H1 (cell line): ENCODE data around the gene CCDC102A. TPM values are rescaled to one million over a fixed set of nuclear protein-coding genes. Genes with fewer than 3 reads are reported as not detected.

ENCODE experiments used
- CTCF ChIA-PET: fragments of 300-600 bp; sonication (Branson Sonifier 250); formaldehyde crosslinking; loops from one replicate; lab custom pipeline; 2021; ENCODE audit not compliant: partially characterized antibody; lab: Charles Lee
- POLR2A ChIA-PET: fragments of 300-600 bp; sonication (Branson Sonifier 250); formaldehyde crosslinking; loops from one replicate; lab custom pipeline; 2021; ENCODE audit warnings: inconsistent platforms; ENCODE audit not compliant: partially characterized antibody; lab: Charles Lee
- DNase-seq, 2 experiments: peaks; one replicate each; pipeline versions ENCODE4 v3.0.0 to v3.0.0-alpha.2; 2010 to 2022; ENCODE audit warnings: low spot score in 2 of 2, low read depth in 1 of 2, mixed read lengths in 1 of 2
- FAIRE-seq: peaks from 2 replicates; lab custom pipeline; 2011; peaks lifted over from hg19 to GRCh38; lab: Jason Lieb, UNC
- H2AFZ ChIP-seq: 2 replicates; pipeline ENCODE4 v1.8.1; 2012; ENCODE audit warnings: low read length, inconsistent platforms
- H2AK5ac ChIP-seq: 2 replicates; pipeline ENCODE4 v1.6.1; 2013; ENCODE audit warnings: low read depth, low read length
- H2BK120ac ChIP-seq: replicated peaks from 2 replicates; pipeline ENCODE3; 2013; ENCODE audit warnings: low read depth, low read length, inconsistent platforms
- H2BK12ac ChIP-seq: 2 replicates; pipeline ENCODE4 v1.6.1; 2013; ENCODE audit warnings: low read depth, low read length
- H2BK15ac ChIP-seq: 2 replicates; pipeline ENCODE4 v1.6.1; 2013; ENCODE audit warnings: low read length
- H2BK20ac ChIP-seq: 2 replicates; pipeline ENCODE4 v1.6.1; 2013; ENCODE audit warnings: low read length
- H2BK5ac ChIP-seq: 2 replicates; pipeline ENCODE4 v1.6.1; 2013; ENCODE audit warnings: low read depth, low read length
- H3K14ac ChIP-seq: 2 replicates; pipeline ENCODE4 v1.6.1; 2013; ENCODE audit warnings: inconsistent platforms; ENCODE audit not compliant: insufficient read length
- H3K18ac ChIP-seq: 2 replicates; pipeline ENCODE4 v1.6.1; 2013; ENCODE audit warnings: low read length; ENCODE audit errors: extremely low read depth
- H3K23ac ChIP-seq: 2 replicates; pipeline ENCODE4 v1.6.1; 2013; ENCODE audit warnings: inconsistent platforms; ENCODE audit not compliant: insufficient read length
- H3K23me2 ChIP-seq: 2 replicates; pipeline ENCODE4 v1.6.1; 2013; ENCODE audit warnings: low read depth, low read length
- H3K27ac ChIP-seq: 2 replicates; pipeline ENCODE4 v1.6.1; 2011; ENCODE audit warnings: low read depth, low read length, inconsistent platforms
- H3K27me3 ChIP-seq, 4 experiments: replicated peaks in 1 of 4; 1 replicate in 1 of 4; 2 replicates in 3 of 4; pipeline versions ENCODE4 v1.6.1 to v1.8.1; 2011 to 2013; ENCODE audit warnings: low read length in 3 of 4, mild to moderate bottlenecking in 3 of 4, inconsistent platforms in 2 of 4, mixed read lengths in 2 of 4, moderate library complexity in 1 of 4; ENCODE audit not compliant: control insufficient read depth in 3 of 4, insufficient read depth in 3 of 4; ENCODE audit errors: extremely low read depth in 1 of 4
- H3K36me3 ChIP-seq, 4 experiments: 2 replicates each; pipeline versions ENCODE4 v1.6.1 to v1.8.1; 2011 to 2013; ENCODE audit warnings: mild to moderate bottlenecking in 4 of 4, low read length in 3 of 4, moderate library complexity in 2 of 4, control low read depth in 1 of 4, inconsistent platforms in 1 of 4; ENCODE audit not compliant: insufficient read depth in 4 of 4, control insufficient read depth in 2 of 4
- H3K4ac ChIP-seq: replicated peaks from 2 replicates; pipeline ENCODE3; 2013; ENCODE audit warnings: low read length, low read depth, mixed read lengths, inconsistent platforms; ENCODE audit not compliant: insufficient read length
- H3K4me1 ChIP-seq, 4 experiments: replicated peaks in 1 of 4; 1 replicate in 1 of 4; 2 replicates in 3 of 4; pipeline versions ENCODE4 v1.6.1 to v1.8.1; 2011 to 2013; ENCODE audit warnings: low read length in 3 of 4, inconsistent platforms in 2 of 4, mixed read lengths in 1 of 4; ENCODE audit not compliant: insufficient read depth in 4 of 4, control insufficient read depth in 3 of 4
- H3K4me2 ChIP-seq, 2 experiments: 2 replicates each; pipeline versions ENCODE4 v1.6.1 to v1.8.1; 2011 to 2013; ENCODE audit warnings: low read depth in 2 of 2, low read length in 2 of 2, control low read depth in 1 of 2, inconsistent platforms in 1 of 2, mild to moderate bottlenecking in 1 of 2; ENCODE audit not compliant: insufficient read depth in 1 of 2
- H3K4me3 ChIP-seq, 4 experiments: fragments of 200-600, 300-600 bp in 1 of 4; sonication (generic), shearing (Covaris generic), sonication (Bioruptor Twin) in 1 of 4; 2 replicates each; pipeline versions ENCODE4 v1.5.1 to v1.8.1; 2011 to 2016; ENCODE audit warnings: low read length in 4 of 4, low read depth in 3 of 4, control low read depth in 2 of 4, inconsistent platforms in 2 of 4, mild to moderate bottlenecking in 2 of 4, mixed read lengths in 1 of 4, moderate library complexity in 1 of 4; ENCODE audit not compliant: insufficient read depth in 2 of 4; ENCODE audit errors: extremely low read depth in 1 of 4
- H3K56ac ChIP-seq: replicated peaks from 2 replicates; pipeline ENCODE3; 2013; ENCODE audit warnings: low read depth, mild to moderate bottlenecking, mixed read lengths, low read length, inconsistent platforms; ENCODE audit not compliant: insufficient read length
- H3K79me1 ChIP-seq: 2 replicates; pipeline ENCODE4 v1.6.1; 2013; ENCODE audit warnings: low read depth, low read length, control low read depth
- H3K79me2 ChIP-seq, 2 experiments: 2 replicates each; pipeline versions ENCODE4 v1.6.1 to v1.8.1; 2012 to 2013; ENCODE audit warnings: low read length in 2 of 2, mild to moderate bottlenecking in 2 of 2, inconsistent platforms in 1 of 2; ENCODE audit not compliant: insufficient read depth in 2 of 2, control insufficient read depth in 1 of 2
- H3K9ac ChIP-seq, 4 experiments: replicated peaks in 1 of 4; 1 replicate in 1 of 4; 2 replicates in 3 of 4; pipeline versions ENCODE4 v1.6.1 to v1.8.1; 2011 to 2013; ENCODE audit warnings: low read depth in 3 of 4, low read length in 3 of 4, control low read depth in 2 of 4, mild to moderate bottlenecking in 2 of 4, moderate library complexity in 2 of 4, inconsistent platforms in 1 of 4; ENCODE audit errors: extremely low read depth in 1 of 4
- H3K9me3 ChIP-seq, 2 experiments: 2 replicates each; pipeline versions ENCODE4 v1.6.1 to v1.8.1; 2012 to 2013; ENCODE audit warnings: mild to moderate bottlenecking in 2 of 2, moderate library complexity in 2 of 2, control low read depth in 1 of 2, inconsistent platforms in 1 of 2, low read depth in 1 of 2, low read length in 1 of 2, mixed read lengths in 1 of 2; ENCODE audit not compliant: insufficient read depth in 2 of 2
- H4K20me1 ChIP-seq, 2 experiments: replicated peaks in 1 of 2; 2 replicates each; pipeline versions ENCODE3 to v1.8.1; 2011 to 2013; ENCODE audit warnings: inconsistent platforms in 2 of 2, low read length in 2 of 2, mild to moderate bottlenecking in 1 of 2; ENCODE audit not compliant: insufficient read depth in 2 of 2, control insufficient read depth in 1 of 2
- H4K5ac ChIP-seq: 2 replicates; pipeline ENCODE4 v1.6.1; 2013; ENCODE audit warnings: low read length, low read depth, mixed read lengths, inconsistent platforms; ENCODE audit not compliant: insufficient read length
- H4K8ac ChIP-seq: 2 replicates; pipeline ENCODE4 v1.8.0; 2013; ENCODE audit warnings: mild to moderate bottlenecking, moderate library complexity, low read length, inconsistent platforms; ENCODE audit not compliant: insufficient read depth; ENCODE audit errors: extremely low read depth
- H4K91ac ChIP-seq: replicated peaks from 2 replicates; pipeline ENCODE3; 2013; ENCODE audit warnings: low read length, mixed read lengths, inconsistent platforms; ENCODE audit not compliant: insufficient read length
- BRCA1 ChIP-seq: IDR thresholded peaks from 2 replicates; pipeline ENCODE4 v1.6.1; 2012; ENCODE audit warnings: low read depth, low read length, improper control_type of control experiment
- TAF1 ChIP-seq: IDR thresholded peaks from 2 replicates; pipeline ENCODE4 v1.6.1; 2011; ENCODE audit warnings: mild to moderate bottlenecking, low read depth, low read length
- WGBS, 2 experiments: shearing (Covaris generic) in 1 of 2; methylation state at CpG; one replicate each; pipeline versions ENCODE4 v1.1.6 to v1.1.7; 2013 to 2015; ENCODE audit warnings: low lambda C conversion rate in 2 of 2, mixed read lengths in 2 of 2, inconsistent platforms in 1 of 2, low coverage in 1 of 2, missing lambda C conversion rate in 1 of 2; ENCODE audit not compliant: insufficient replicate concordance in 2 of 2, insufficient coverage in 1 of 2, insufficient read length in 1 of 2; ENCODE audit errors: extremely low coverage in 1 of 2, missing lambda C conversion rate in 1 of 2; 5-methylcytosine and 5-hydroxymethylcytosine counted together
- polyA plus RNA-seq, 7 experiments: library from polyadenylated mRNA; depleted of rRNA in 3 of 7; stranded (reverse) in 5 of 7; unstranded in 2 of 7; fragments of >200 nt in 5 of 7; fragments of 200-250 nt in 2 of 7; gene quantifications; 1 replicate in 5 of 7; 2 replicates in 1 of 7; 4 replicates in 1 of 7; pipeline versions ENCODE4 v1.2.1 to v1.2.3, GENCODE V29; 2011 to 2013; ENCODE audit warnings: missing spikeins in 2 of 7, mixed read lengths in 2 of 7
- total RNA-seq: library from RNA; stranded (reverse); fragmentation: NEBNext Ultra II Directional; extraction: Animal tissue kit (Norgen Biotek cat#: 25700); gene quantifications from 2 replicates; pipeline ENCODE4 v1.2.1, GENCODE V29; 2021

CCDC102A gene
- total and polyA plus RNA-seq, 2 of the 8 experiments (the other 6 are each of a cell fraction or from before 2014, with no cell fraction given), result 4.0 to 7.5 TPM

- Histone ChIP-seq H3K79me2 (no peaks in the 10 kb centered on the region), H3K9me3 (no peaks in the 10 kb centered on the region), H3K27me3 (peaks cover 0 to 3% (median 1%) of the 10 kb centered on the region in 4 experiments; a peak in 4 of 7 replicates), H3K23me2 (no peaks in the 10 kb centered on the region), H3K4me3 (no peak overlapping the region), H2AK5ac (no peak overlapping the region), H3K23ac (no peak overlapping the region), H3K18ac (no peak overlapping the region), H2BK12ac (no peak overlapping the region), H2BK20ac (no peak overlapping the region)
- CTCF ChIA-PET, result no interaction called here
- TF ChIP-seq BRCA1, result no peak
- no peak for TF ChIP-seq TAF1
- TF ChIP-seq, all 59 proteins: peak for 0
- H2BK15ac ChIP-seq, result no peak overlapping the region
- POLR2A ChIA-PET, result no interaction called here
- WGBS, 2 experiments, result 83% methylated on average over 3 of the region's 3 CpGs; no CpG with 5 or more reads in 1 of the 2 experiments
- H3K36me3 ChIP-seq, result no peaks in the 10 kb centered on the region
- H3K9ac ChIP-seq, result no peak overlapping the region
- DNase-seq (no peak), FAIRE-seq (no peak)
- no peak overlapping the region for H4K5ac ChIP-seq
- H3K4ac ChIP-seq, result no peak overlapping the region
- no peak overlapping the region for H2BK5ac ChIP-seq
- H2BK120ac ChIP-seq, result no peak overlapping the region
- no peak overlapping the region for H4K8ac ChIP-seq
- H3K79me1 ChIP-seq, result peaks cover 2% of the 10 kb centered on the region; the same call in 1 of the 2 replicates
- H3K4me1 ChIP-seq, result no peaks in the 10 kb centered on the region
- H3K4me2 ChIP-seq, result no peak overlapping the region
- no peaks in the 10 kb centered on the region for H4K20me1 ChIP-seq
- no peak overlapping the region for H4K91ac ChIP-seq
- H3K14ac ChIP-seq, result no peak overlapping the region
- H2AFZ ChIP-seq, result no peak overlapping the region
- H3K27ac ChIP-seq, result no peak overlapping the region
- no peak overlapping the region for H3K56ac ChIP-seq
Measured at GRCh38 chr16:57555831-57556230, 19.5 kb upstream of the CCDC102A start.
